Neuronal stem cell (in vitro differentiated cells): ENCODE measurements around the gene USP38.
"Not testable (repeated sequence)": the region's sequence is repeated elsewhere in the genome, so short reads cannot be mapped to it uniquely, and the experiment has no call there.

Source experiments
- DNase-seq: peaks from one replicate; pipeline ENCODE4 v3.0.0-alpha.2; 2013; ENCODE audit warnings: low spot score
- H2AFZ ChIP-seq: one replicate; pipeline ENCODE4 v1.6.1; 2013; ENCODE audit warnings: mild to moderate bottlenecking, low read length, inconsistent platforms
- H2AK5ac ChIP-seq: 2 replicates; pipeline ENCODE4 v1.6.1; 2013; ENCODE audit warnings: low read depth, mild to moderate bottlenecking, inconsistent platforms, low read length, moderate library complexity, mixed read lengths
- H2BK120ac ChIP-seq: 2 replicates; pipeline ENCODE4 v1.6.1; 2013; ENCODE audit warnings: low read depth, mild to moderate bottlenecking, inconsistent platforms, low read length, moderate library complexity, mixed read lengths
- H2BK12ac ChIP-seq: one replicate; pipeline ENCODE4 v1.6.1; 2013; ENCODE audit warnings: low read length, inconsistent platforms
- H2BK15ac ChIP-seq: 2 replicates; pipeline ENCODE4 v1.6.1; 2013; ENCODE audit warnings: mild to moderate bottlenecking, low read length, inconsistent platforms, mixed read lengths
- H2BK5ac ChIP-seq: one replicate; pipeline ENCODE4 v1.6.1; 2013; ENCODE audit warnings: inconsistent platforms, mild to moderate bottlenecking, low read length, moderate library complexity
- H3K14ac ChIP-seq: one replicate; pipeline ENCODE4 v1.6.1; 2013; ENCODE audit warnings: low read length, inconsistent platforms
- H3K18ac ChIP-seq: 2 replicates; pipeline ENCODE4 v1.6.1; 2013; ENCODE audit warnings: low read length, inconsistent platforms
- H3K23ac ChIP-seq: 2 replicates; pipeline ENCODE4 v1.6.1; 2013; ENCODE audit warnings: low read depth, mild to moderate bottlenecking, mixed read lengths, low read length, inconsistent platforms; ENCODE audit not compliant: poor library complexity
- H3K27ac ChIP-seq: replicated peaks from 3 replicates; pipeline ENCODE4 v1.5.1; 2013; ENCODE audit warnings: low read length, inconsistent platforms
- H3K27me3 ChIP-seq, 3 experiments: 2 replicates each; pipeline ENCODE4 v1.6.1; 2013; ENCODE audit warnings: low read length in 3 of 3, mild to moderate bottlenecking in 2 of 3, inconsistent platforms in 1 of 3, low read depth in 1 of 3, mixed read lengths in 1 of 3, moderate library complexity in 1 of 3; ENCODE audit not compliant: control insufficient read depth in 3 of 3, insufficient read depth in 3 of 3
- H3K36me3 ChIP-seq, 2 donors: replicated peaks in 1 of 2; 2 replicates each; pipeline ENCODE4 v1.6.1; 2013; ENCODE audit warnings: low read length in 2 of 2; ENCODE audit not compliant: control insufficient read depth in 2 of 2, insufficient read depth in 2 of 2
- H3K4ac ChIP-seq: 2 replicates; pipeline ENCODE4 v1.6.1; 2013; ENCODE audit warnings: inconsistent platforms, mild to moderate bottlenecking, low read length, moderate library complexity
- H3K4me1 ChIP-seq, 2 donors: 1 replicate in 1 of 2; 2 replicates in 1 of 2; pipeline ENCODE4 v1.6.1; 2013; ENCODE audit warnings: low read length in 2 of 2, low read depth in 1 of 2; ENCODE audit not compliant: control insufficient read depth in 2 of 2, insufficient read depth in 1 of 2
- H3K4me2 ChIP-seq: one replicate; pipeline ENCODE4 v1.6.1; 2013; ENCODE audit warnings: mild to moderate bottlenecking, low read length, inconsistent platforms; ENCODE audit not compliant: insufficient read depth, poor library complexity, severe bottlenecking
- H3K4me3 ChIP-seq, 2 donors: 2 replicates each; pipeline ENCODE4 v1.5.1; 2013; ENCODE audit warnings: low read length in 2 of 2, mild to moderate bottlenecking in 2 of 2, inconsistent platforms in 1 of 2, moderate library complexity in 1 of 2
- H3K79me1 ChIP-seq: one replicate; pipeline ENCODE4 v1.6.1; 2013; ENCODE audit warnings: low read depth, mild to moderate bottlenecking, inconsistent platforms, low read length, moderate library complexity
- H3K9ac ChIP-seq: one replicate; pipeline ENCODE4 v1.6.1; 2013; ENCODE audit warnings: mild to moderate bottlenecking, low read depth, low read length, inconsistent platforms; ENCODE audit not compliant: poor library complexity
- H3K9me3 ChIP-seq, 2 donors: replicated peaks in 1 of 2; 2 replicates each; pipeline versions ENCODE3 to v1.6.1; 2013; ENCODE audit warnings: low read length in 2 of 2, mild to moderate bottlenecking in 2 of 2, inconsistent platforms in 1 of 2, low read depth in 1 of 2, mixed read lengths in 1 of 2, moderate library complexity in 1 of 2; ENCODE audit not compliant: control insufficient read depth in 2 of 2, insufficient read depth in 1 of 2
- H4K8ac ChIP-seq: one replicate; pipeline ENCODE4 v1.6.1; 2013; ENCODE audit warnings: low read depth, mild to moderate bottlenecking, inconsistent platforms, low read length, moderate library complexity
- H4K91ac ChIP-seq: one replicate; pipeline ENCODE4 v1.6.1; 2013; ENCODE audit warnings: low read length, low read depth, mild to moderate bottlenecking, inconsistent platforms; ENCODE audit not compliant: poor library complexity
- WGBS, 2 donors: extraction: QIAGEN DNeasy Blood & Tissue Kit; methylation state at CpG; one replicate each; pipeline ENCODE4 v1.1.7; 2013; ENCODE audit warnings: missing lambda C conversion rate in 2 of 2, mixed read lengths in 1 of 2; ENCODE audit not compliant: insufficient read length in 2 of 2, insufficient replicate concordance in 1 of 2; ENCODE audit errors: extremely low coverage in 2 of 2; 5-methylcytosine and 5-hydroxymethylcytosine counted together

USP38 gene

DNA sequence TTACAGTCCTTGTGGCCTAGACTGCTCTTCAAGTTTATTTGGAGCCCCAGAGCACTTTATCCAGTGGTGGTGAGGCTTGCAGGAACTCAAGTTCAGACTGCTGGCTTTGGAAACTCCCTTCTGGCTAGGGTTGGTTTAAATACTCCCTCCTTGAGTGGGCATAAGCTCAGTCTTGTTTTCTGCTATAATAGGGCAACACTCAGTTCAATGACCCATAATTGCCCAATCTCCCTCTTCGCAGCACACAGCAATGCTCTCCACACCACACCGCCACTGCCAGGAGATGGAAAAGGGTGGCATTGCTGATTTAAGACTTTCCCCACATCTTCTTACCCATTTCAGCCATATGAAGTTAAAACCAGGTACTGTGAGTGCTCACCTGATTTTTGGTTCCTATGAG, 27.9 kb upstream of the USP38 start:
- WGBS, 2 donors: no CpG with 5 or more reads among the region's 2 CpGs
- no peak overlapping the region for H4K91ac ChIP-seq
- H3K9ac ChIP-seq: no peak overlapping the region
- DNase-seq: no peak
- no peak overlapping the region for H3K14ac ChIP-seq
- H3K79me1 ChIP-seq: no peaks in the 10 kb centered on the region
- H2BK15ac ChIP-seq: no peak overlapping the region
- H2BK12ac ChIP-seq: no peak overlapping the region
- H3K4me2 ChIP-seq: no peak overlapping the region
- no peak overlapping the region for H3K27ac ChIP-seq
- no peak overlapping the region for H2AFZ ChIP-seq
- H3K4me1 ChIP-seq: no peaks in the 10 kb centered on the region
- no peak overlapping the region for H2BK5ac ChIP-seq
- peaks cover 3 to 8% of the 10 kb centered on the region in 2 donors for H3K9me3 ChIP-seq
- H3K27me3 ChIP-seq: peaks cover 0 to 2% (median 0%) of the 10 kb centered on the region in 3 experiments
- H3K23ac ChIP-seq: no peak overlapping the region
- H3K18ac ChIP-seq: no peak overlapping the region
- H2AK5ac ChIP-seq: no peak overlapping the region
- H2BK120ac ChIP-seq: no peak overlapping the region
- no peaks in the 10 kb centered on the region for H3K36me3 ChIP-seq
- no peak overlapping the region for H4K8ac ChIP-seq
- H3K4ac ChIP-seq: no peak overlapping the region
- H3K4me3 ChIP-seq: no peak overlapping the region

DNA sequence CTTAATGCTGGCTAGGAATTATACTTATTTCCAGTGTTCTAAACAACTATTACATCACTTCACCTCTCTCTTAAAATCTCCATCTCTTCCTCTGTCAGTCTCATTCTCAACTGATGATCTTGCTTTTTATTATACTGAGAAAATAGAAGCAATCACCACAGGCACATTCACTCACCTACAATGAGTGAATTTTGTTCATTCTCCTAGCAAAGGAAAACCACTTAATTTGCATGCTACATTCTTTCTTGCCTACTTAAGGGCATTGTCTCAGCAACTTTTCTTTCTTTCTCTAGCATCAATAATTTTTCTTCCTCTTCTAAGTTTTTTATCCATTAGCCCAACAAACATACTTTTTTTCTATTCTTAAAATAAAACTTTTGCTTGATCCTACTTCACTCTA, 21.1 kb upstream of the USP38 start:
- no peak overlapping the region for H3K4me3 ChIP-seq
- no peaks in the 10 kb centered on the region for H3K36me3 ChIP-seq
- no peak overlapping the region for H3K9ac ChIP-seq
- no peaks in the 10 kb centered on the region for H3K4me1 ChIP-seq
- H3K23ac ChIP-seq: no peak overlapping the region
- H2BK15ac ChIP-seq: no peak overlapping the region
- no peak overlapping the region for H2BK120ac ChIP-seq
- H3K4ac ChIP-seq: no peak overlapping the region
- H2AK5ac ChIP-seq: no peak overlapping the region
- no peak overlapping the region for H3K14ac ChIP-seq
- no peaks in the 10 kb centered on the region for H3K79me1 ChIP-seq
- H3K4me2 ChIP-seq: no peak overlapping the region
- no peak overlapping the region for H4K91ac ChIP-seq
- H3K27me3 ChIP-seq: no peaks in the 10 kb centered on the region
- no peak overlapping the region for H3K27ac ChIP-seq
- no peak for DNase-seq
- no peak overlapping the region for H3K18ac ChIP-seq
- no peak overlapping the region for H2BK12ac ChIP-seq
- peaks cover 0 to 3% of the 10 kb centered on the region in 2 donors for H3K9me3 ChIP-seq
- no peak overlapping the region for H2BK5ac ChIP-seq
- no peak overlapping the region for H4K8ac ChIP-seq
- no peak overlapping the region for H2AFZ ChIP-seq

DNA sequence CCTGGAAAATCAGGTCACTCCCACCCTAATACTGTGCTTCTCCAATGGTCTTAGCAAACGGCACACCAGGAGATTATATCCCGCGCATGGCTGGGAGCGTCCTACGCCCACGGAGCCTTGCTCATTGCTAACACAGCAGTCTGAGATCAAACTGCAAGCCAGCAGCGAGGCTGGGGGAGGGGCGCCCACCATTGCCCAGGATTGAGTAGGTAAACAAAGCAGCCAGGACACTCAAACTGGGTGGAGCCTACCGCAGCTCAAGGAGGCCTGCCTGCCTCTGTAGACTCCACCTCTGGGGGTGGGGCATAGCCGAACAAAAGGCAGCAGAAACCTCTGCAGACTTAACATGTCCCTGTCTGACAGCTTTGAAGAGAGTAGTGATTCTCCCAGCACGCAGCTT, 18.0 kb upstream of the USP38 start:
- H2BK12ac ChIP-seq, H3K4me1 ChIP-seq, H3K9ac ChIP-seq, H3K23ac ChIP-seq, H4K8ac ChIP-seq, H3K9me3 ChIP-seq, H3K14ac ChIP-seq, H3K18ac ChIP-seq, H2BK5ac ChIP-seq, H3K4me3 ChIP-seq, H3K79me1 ChIP-seq, H2BK120ac ChIP-seq, H3K27ac ChIP-seq, H4K91ac ChIP-seq, H2AK5ac ChIP-seq, H3K27me3 ChIP-seq, H3K36me3 ChIP-seq, H3K4ac ChIP-seq, H2AFZ ChIP-seq, H2BK15ac ChIP-seq, DNase-seq, H3K4me2 ChIP-seq: not testable (repeated sequence)
- WGBS, 2 donors: no CpG with 5 or more reads among the region's 11 CpGs

DNA sequence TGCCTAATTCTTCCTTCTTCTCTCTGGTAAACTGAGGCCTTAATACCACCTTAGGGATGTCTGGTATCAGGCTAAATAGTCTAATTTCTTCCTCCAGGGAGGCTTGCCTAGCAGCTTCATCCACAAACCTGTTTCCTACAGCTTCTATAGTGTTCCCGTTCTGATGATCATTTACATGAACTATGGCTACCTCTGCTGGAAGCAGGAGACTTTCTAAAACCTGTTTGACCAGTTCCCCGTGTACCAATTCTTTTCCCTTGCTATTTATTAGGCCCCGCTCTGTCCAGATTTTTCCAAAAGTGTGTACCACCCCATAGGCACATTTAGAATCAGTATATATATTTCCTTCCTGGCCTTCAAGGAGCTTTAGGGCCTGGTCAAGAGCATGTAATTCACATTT, 5.8 kb upstream of the USP38 start:
- Histone ChIP-seq H3K9me3 (peaks cover 2 to 9% of the 10 kb centered on the region in 2 donors), H2AFZ (no peak overlapping the region), H3K27ac (no peak overlapping the region), H2BK120ac (no peak overlapping the region), H3K4me3 (no peak overlapping the region), H3K4me2 (no peak overlapping the region), H4K91ac (no peak overlapping the region), H2BK15ac (no peak overlapping the region), H3K79me1 (no peaks in the 10 kb centered on the region), H2BK12ac (no peak overlapping the region), H3K36me3 (no peaks in the 10 kb centered on the region), H4K8ac (no peak overlapping the region), H2BK5ac (no peak overlapping the region), H3K23ac (no peak overlapping the region), H3K27me3 (no peaks in the 10 kb centered on the region), H3K14ac (no peak overlapping the region), H3K4me1 (peaks cover 0 to 3% of the 10 kb centered on the region in 2 donors), H3K9ac (no peak overlapping the region), H3K18ac (no peak overlapping the region), H3K4ac (no peak overlapping the region), H2AK5ac (no peak overlapping the region)
- no peak for DNase-seq
- WGBS, 2 donors: no CpG with 5 or more reads among the region's 3 CpGs
